Measurements from ENCODE around the gene SYNE1.

SYNE1 gene

GRCh38 chr6:152232501-152233151, 404.5 kb downstream of the SYNE1 start:
- DNase-seq (ENCODE audit: low read depth) = no peak

- DNase-seq (ENCODE audit: low read depth) = no peak
Observed at GRCh38 chr6:152229330-152229729, 407.8 kb downstream of the SYNE1 start.

DNA sequence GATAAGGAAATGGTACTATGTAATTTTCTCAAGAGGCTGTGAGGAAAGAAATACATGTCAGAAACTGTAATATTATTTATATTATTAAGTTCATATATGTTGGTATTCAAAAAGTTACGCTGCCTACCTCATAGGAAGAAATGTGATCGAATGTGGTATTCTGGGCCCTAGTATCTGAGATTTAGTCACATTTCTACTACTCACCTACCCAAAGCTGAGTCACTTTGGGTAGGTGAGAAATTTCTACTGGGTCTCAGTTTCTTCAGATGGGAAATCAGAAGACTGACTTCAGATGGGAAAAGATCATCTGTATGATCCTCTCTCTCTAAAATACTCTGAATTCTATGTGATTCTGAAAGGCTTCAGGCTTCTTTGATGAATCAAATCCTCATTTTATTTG, 411.0 kb downstream of the SYNE1 start:
- no peak for DNase-seq (ENCODE audit: low read depth)

- no peak for DNase-seq (ENCODE audit: low read depth)
Observed at GRCh38 chr6:152225241-152225934, 411.8 kb downstream of the SYNE1 start.

DNA sequence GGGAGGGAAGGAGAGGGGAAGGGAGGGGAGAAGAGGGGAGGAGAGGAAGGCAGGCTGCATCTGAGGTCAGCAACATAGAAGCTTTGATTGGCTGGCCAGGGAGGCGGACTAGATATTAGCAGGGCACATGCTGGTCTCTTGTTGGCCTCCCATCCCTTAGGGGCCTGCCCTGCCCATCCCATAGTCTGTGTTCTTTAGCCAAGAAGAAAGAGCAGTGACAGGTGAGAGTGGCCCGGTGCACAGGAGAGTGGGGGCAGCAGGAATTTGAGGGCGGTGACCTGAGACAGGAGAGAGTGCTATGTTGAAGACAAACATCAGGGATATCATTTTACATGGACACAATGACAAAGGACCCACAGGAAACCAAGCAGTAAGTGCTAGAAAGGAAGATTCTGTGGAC, 413.5 kb downstream of the SYNE1 start:
- DNase-seq (ENCODE audit: low read depth) = no peak

GRCh38 chr6:152221806-152222628, 415.1 kb downstream of the SYNE1 start:
- no peak for DNase-seq (ENCODE audit: low read depth)

GRCh38 chr6:152220786-152221185, 416.4 kb downstream of the SYNE1 start:
- DNase-seq (ENCODE audit: low read depth) = no peak

DNA sequence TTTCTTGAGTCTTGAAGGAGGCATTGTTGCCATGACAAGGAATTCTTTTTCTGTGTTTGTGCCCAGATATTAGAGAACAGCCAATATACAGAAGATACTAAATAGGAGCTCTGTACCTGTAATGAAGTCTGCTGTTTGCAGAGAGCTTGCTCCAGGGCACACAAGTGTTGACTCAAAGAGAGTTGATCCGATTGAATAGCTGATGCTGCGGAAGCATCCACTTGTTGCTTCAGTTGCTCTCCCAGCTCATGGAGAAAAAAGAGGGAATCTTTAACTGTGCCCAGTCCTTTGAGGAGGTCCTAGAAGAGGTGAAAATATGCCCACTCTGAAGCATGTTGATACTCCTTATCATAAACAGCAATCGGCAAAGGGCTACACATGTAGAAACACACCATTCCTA, 418.3 kb downstream of the SYNE1 start:
- no peak for DNase-seq (ENCODE audit: low read depth)

DNA sequence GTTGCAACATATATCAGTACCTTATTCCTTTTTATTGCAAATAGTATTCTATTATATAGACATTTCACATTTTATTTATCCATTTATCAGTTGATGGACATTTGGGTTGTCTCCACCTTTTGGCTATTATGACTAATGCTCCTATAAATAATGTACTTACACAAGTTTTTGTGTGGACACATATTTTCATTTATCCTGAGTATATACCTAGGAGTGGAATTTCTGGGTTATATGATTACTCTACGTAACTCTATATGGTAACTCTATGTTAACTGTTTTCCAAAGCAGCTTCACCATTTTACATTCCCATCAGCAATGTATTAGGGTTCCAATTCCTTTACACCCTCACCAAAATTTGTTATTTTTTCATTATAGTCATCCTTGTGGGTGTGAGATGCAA, 424.7 kb downstream of the SYNE1 start:
- DNase-seq (ENCODE audit: low read depth) = no peak

GRCh38 chr6:152209211-152209610, 428.0 kb downstream of the SYNE1 start:
- no peak for DNase-seq (ENCODE audit: low read depth)

- no peak for DNase-seq (ENCODE audit: low read depth)
Observed at GRCh38 chr6:152207915-152208714, 429.0 kb downstream of the SYNE1 start.

GRCh38 chr6:152206072-152206818, 430.9 kb downstream of the SYNE1 start:
- peak; percentile 12 for DNase-seq (ENCODE audit: low read depth)

- no peak for DNase-seq (ENCODE audit: low read depth)
Observed at GRCh38 chr6:152204591-152204990, 432.6 kb downstream of the SYNE1 start.

GRCh38 chr6:152201120-152201519, 436.0 kb downstream of the SYNE1 start:
- DNase-seq (ENCODE audit: low read depth) = no peak

DNA sequence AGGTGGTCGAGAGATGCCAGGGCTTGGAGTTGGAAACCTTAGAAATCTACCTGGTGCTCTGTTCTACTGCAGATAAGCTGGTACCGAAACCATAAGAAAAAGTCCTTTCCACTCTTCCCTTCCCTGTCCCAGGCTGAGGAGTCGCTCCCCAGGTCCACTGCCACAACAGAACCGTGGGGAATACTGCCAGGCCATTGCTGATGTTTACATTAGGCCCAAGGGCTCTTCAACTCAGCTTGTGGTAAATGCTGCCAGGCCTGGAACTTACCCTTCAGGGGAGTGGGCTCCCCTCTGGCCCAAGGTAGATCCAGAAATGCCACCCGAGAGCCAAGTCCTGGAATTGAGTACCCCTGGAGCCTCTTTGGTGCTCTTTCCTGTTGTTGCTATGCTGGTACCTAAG, 441.3 kb downstream of the SYNE1 start:
- DNase-seq (ENCODE audit: low read depth) = no peak

GRCh38 chr6:152189736-152190135, 447.4 kb downstream of the SYNE1 start:
- no peak for DNase-seq (ENCODE audit: low read depth)

- no peak for DNase-seq (ENCODE audit: low read depth)
Observed at GRCh38 chr6:152188011-152188410, 449.2 kb downstream of the SYNE1 start.

DNA sequence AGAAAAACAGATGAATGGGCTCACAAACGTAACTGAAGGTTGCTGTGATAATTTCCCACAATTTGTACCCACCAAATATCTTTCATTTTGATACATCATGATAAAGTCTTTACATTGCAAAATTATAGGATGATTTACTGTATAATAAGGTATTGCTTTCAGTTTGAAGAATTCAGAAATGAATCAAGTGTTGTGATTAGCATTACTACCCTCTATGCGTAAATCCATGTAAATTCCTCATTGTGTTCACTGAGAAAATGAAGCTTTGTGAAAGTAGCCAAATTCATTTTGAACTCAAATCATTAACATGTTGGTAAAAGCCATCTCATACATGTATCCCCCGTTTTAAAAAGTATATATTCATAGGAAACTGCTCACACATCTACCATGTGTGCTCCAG, 450.3 kb downstream of the SYNE1 start:
- no peak for DNase-seq (ENCODE audit: low read depth)

DNA sequence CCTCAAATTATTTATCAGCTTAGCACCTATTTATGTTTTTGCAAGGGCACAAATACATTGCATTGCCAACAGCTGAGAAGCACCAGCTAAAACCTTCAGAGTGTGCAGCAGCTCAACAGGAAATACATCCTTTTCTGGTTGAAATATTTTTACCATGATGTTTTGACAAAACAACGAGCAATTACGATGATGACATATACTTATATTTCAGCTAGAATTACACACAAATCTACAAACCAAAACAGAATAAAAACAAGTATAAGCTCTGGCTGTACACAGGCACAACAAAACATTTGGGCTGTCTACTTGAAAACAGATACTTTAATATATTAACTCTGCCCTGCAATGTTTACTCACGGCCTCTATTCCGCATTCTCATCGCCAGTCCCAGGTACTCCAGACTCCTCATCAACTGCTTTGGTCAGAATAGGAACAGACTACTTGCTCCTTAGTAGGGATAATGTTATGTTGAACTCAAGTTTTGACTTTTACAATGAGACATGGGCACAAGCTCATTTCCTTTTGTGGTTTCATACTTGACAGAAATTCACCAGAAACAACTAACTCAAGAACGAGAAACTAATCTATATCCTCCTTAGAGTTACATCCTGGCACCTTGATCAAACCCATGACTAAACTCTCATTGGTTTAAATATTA, 452.1 kb downstream of the SYNE1 start:
- no peak for DNase-seq (ENCODE audit: low read depth)

- no peak for DNase-seq (ENCODE audit: low read depth)
Observed at GRCh38 chr6:152184573-152184916, 452.6 kb downstream of the SYNE1 start.

DNA sequence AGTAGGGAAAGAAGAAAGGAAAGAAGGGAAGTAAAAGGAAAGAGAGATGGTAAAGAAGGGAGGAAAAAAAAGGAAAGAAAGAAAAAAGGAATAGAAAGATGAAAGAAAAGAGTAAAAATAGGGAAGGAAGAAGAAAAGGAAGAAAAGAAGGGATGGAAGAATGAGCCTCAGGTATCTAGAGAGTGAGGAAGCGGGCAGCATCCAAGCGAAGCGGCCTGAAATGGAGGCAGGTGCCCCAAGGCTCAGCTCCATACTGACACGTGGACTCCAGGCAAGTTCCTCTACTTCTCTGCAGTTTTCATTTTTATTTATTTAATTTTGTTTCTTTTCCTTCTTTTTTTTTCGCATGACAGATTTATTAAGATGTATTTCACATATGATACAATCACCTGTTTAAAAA, 456.6 kb downstream of the SYNE1 start:
- DNase-seq (ENCODE audit: low read depth) = no peak

Data from activated T-helper 1 cell treated with Interleukin-2 at 50 U/mL for 16 hours (primary cell).